ENCODE results near the gene PCYOX1L. TPM values are rescaled to one million over a fixed set of nuclear protein-coding genes. Genes with fewer than 3 reads are reported as not detected.

PCYOX1L gene
- total RNA-seq, 1 donor from 2014 or later = 18.5 TPM

DNA sequence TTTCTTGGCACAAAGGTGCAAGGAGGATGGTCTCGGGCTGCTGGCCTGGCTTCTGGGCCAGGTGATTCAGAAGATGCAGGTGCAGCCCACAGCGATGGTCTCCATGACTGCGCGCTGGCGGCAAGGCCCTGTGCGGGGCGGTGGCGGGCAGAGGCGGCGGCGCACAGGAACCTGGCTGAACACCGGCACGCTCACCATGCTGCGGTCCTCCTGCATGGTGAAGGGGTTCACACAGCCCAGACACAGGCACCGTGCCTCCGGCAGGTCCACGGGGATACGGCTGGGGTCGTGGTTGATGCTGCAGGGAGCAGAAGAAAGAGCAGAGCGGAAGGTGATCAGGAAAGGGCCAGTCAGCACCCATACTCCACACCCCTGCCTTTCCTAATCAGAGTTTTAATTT, 16.5 kb downstream of the PCYOX1L start:
- Mint-ChIP-seq H3K27me3 (peaks cover 3% of the 10 kb centered on the region), H3K36me3 (no peaks in the 10 kb centered on the region), H3K9me3 (no peaks in the 10 kb centered on the region), H3K27ac (no peak overlapping the region), H3K4me1 (ENCODE audit: unreplicated experiment) (peaks cover 17% of the 10 kb centered on the region), H3K4me3 (no peak overlapping the region)
- no peak for DNase-seq (ENCODE audit: extremely low spot score, unreplicated experiment)
- TF ChIP-seq, protein P1, sequence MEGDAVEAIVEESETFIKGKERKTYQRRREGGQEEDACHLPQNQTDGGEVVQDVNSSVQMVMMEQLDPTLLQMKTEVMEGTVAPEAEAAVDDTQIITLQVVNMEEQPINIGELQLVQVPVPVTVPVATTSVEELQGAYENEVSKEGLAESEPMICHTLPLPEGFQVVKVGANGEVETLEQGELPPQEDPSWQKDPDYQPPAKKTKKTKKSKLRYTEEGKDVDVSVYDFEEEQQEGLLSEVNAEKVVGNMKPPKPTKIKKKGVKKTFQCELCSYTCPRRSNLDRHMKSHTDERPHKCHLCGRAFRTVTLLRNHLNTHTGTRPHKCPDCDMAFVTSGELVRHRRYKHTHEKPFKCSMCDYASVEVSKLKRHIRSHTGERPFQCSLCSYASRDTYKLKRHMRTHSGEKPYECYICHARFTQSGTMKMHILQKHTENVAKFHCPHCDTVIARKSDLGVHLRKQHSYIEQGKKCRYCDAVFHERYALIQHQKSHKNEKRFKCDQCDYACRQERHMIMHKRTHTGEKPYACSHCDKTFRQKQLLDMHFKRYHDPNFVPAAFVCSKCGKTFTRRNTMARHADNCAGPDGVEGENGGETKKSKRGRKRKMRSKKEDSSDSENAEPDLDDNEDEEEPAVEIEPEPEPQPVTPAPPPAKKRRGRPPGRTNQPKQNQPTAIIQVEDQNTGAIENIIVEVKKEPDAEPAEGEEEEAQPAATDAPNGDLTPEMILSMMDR (conservative IDR thresholded peaks at IDR 0.05) = no peak

DNA sequence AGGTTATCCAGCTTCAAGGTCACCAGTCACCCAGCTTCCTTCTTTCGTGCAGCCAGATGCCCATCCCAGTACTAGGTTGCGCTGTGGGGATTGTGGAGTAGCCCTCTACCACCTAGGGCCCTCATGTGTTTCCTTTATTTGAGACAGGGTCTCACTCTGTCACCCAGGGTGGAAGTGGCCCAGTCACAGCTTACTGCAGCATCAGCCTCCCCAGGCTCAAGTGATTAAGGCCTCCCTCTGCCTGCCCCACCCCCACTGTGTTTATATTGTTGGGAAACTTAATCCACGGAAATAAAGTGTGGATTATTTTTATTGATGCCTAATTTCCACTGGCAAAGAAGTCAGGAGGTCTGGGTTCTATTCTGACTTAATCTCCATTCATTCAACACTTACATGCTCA, 17.0 kb downstream of the PCYOX1L start:
- DNase-seq (ENCODE audit: extremely low spot score, unreplicated experiment) = no peak
- Mint-ChIP-seq H3K36me3 (no peaks in the 10 kb centered on the region), H3K27me3 (peaks cover 3% of the 10 kb centered on the region), H3K9me3 (no peaks in the 10 kb centered on the region), H3K4me1 (ENCODE audit: unreplicated experiment) (peaks cover 17% of the 10 kb centered on the region), H3K4me3 (no peak overlapping the region), H3K27ac (no peak overlapping the region)
- TF ChIP-seq, protein P1 (conservative IDR thresholded peaks at IDR 0.05) = no peak

DNA sequence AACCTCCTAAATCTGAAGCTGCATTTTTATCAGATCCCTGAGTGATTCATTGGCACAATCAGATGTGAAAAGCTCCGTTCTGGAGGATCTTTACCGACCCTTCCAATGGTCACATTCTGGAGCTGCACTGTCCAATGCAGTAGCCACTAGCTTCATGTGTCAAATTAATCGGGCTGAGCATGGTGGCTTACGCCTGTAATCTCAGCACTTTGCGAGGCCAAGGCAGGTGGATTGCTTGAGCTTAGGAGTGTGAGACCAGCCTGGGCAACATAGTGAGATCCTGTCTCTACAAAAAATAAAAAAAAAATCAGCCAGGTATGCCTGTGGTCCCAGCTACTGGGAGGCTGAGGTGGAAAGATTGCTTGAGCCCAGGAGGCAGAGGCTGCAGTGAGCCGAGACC, 17.6 kb downstream of the PCYOX1L start:
- Mint-ChIP-seq H3K4me1 (ENCODE audit: unreplicated experiment) (peaks cover 19% of the 10 kb centered on the region), H3K36me3 (no peaks in the 10 kb centered on the region), H3K27me3 (peaks cover 3% of the 10 kb centered on the region), H3K9me3 (no peaks in the 10 kb centered on the region), H3K4me3 (no peak overlapping the region), H3K27ac (no peak overlapping the region)
- TF ChIP-seq, protein P1 (conservative IDR thresholded peaks at IDR 0.05) = no peak
- DNase-seq (ENCODE audit: extremely low spot score, unreplicated experiment) = no peak

DNA sequence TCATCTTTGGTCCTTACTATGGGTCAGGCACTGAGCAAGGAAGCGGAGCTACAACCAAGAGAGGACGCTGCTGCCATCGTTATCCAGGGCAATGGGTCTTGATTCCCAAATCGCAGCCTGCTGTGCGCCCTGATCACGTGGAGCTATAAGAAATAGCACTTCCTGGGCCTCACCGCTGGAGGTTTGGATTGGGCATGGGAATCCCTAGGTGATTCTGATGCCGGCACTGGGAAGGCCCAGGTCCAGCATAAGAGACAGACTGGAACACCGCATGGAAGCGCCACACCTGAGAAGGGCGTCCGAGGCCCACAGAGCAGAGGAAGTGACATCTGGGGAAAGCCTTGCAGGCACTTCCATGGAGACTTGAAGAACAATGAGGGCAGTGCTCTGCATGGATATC, 18.3 kb downstream of the PCYOX1L start:
- Mint-ChIP-seq H3K9me3 (no peaks in the 10 kb centered on the region), H3K36me3 (no peaks in the 10 kb centered on the region), H3K4me1 (ENCODE audit: unreplicated experiment) (peaks cover 23% of the 10 kb centered on the region), H3K27ac (no peak overlapping the region), H3K27me3 (peaks cover 3% of the 10 kb centered on the region), H3K4me3 (no peak overlapping the region)
- TF ChIP-seq, protein P1 (conservative IDR thresholded peaks at IDR 0.05) = no peak
- DNase-seq (ENCODE audit: extremely low spot score, unreplicated experiment) = no peak

DNA sequence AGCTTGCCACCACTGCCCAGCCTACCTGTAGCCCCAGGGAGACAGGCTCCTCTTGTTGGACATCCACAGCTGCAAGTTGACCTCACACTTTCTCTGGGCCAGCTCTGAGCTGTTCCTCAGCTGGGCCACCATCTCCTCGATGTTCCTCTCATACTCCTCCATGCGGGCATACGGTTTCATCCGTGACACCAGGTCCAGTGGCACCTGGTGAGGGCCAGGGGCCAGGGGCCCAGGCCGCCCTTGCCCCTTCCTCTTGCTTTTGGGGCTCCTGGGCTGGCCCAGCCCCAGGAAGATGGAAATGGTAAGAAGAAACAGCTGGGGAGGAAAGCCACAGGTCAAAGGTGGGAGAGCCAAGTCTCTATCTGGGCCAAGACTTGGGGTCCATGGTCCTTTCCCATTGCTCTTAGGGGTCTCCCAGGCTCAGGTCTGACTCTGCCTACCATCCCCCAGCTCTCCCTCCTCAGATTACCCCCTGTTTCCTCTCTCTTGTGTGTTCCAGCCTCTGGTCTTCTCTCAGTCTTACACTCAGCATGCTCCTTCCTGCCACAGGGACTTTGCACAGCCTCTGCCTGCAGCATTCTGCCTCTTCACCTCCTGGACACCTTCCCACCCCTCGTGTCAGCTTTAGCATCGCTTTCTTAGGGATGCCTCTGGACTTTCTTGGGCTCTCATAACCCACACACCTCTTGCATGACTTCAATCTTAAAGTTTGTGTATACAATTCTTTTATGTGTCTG, 19.0 kb downstream of the PCYOX1L start:
- H3K27me3 Mint-ChIP-seq = no peaks in the 10 kb centered on the region

More for the DNA sequence above, 19.0 kb downstream of the PCYOX1L start:
- DNase-seq (ENCODE audit: extremely low spot score, unreplicated experiment) = no peak
- no peaks in the 10 kb centered on the region for H3K36me3 Mint-ChIP-seq
- H3K27ac Mint-ChIP-seq = no peak overlapping the region
- H3K4me1 Mint-ChIP-seq (ENCODE audit: unreplicated experiment) = peaks cover 26% of the 10 kb centered on the region
- H3K4me3 Mint-ChIP-seq = no peak overlapping the region
- no peaks in the 10 kb centered on the region for H3K9me3 Mint-ChIP-seq
- TF ChIP-seq, protein P1 (conservative IDR thresholded peaks at IDR 0.05) = no peak

All from type B pancreatic cell (in vitro differentiated cells).